GM21390 (cell line): ENCODE results near the gene ZNF526.

ENCODE experiments used
- ATAC-seq: cut with Tn5 transposase; IDR thresholded peaks from one replicate; pipeline ENCODE4 v1.9.1; 2021; ENCODE audit not compliant: unreplicated experiment

Gene ZNF526, protein sequence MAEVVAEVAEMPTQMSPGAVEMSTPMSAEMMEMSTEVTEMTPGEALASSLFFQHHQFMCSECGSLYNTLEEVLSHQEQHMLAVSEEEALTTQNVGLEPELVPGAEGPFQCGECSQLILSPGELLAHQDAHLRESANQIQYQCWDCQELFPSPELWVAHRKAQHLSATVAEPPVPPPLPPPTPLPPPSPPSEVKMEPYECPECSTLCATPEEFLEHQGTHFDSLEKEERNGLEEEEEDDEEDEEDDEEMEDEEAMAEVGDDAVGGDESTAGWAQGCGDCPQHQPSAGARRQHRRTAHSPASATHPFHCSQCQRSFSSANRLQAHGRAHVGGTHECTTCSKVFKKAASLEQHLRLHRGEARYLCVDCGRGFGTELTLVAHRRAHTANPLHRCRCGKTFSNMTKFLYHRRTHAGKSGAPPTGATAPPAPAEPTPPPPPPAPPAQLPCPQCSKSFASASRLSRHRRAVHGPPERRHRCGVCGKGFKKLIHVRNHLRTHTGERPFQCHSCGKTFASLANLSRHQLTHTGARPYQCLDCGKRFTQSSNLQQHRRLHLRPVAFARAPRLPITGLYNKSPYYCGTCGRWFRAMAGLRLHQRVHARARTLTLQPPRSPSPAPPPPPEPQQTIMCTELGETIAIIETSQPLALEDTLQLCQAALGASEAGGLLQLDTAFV

DNA sequence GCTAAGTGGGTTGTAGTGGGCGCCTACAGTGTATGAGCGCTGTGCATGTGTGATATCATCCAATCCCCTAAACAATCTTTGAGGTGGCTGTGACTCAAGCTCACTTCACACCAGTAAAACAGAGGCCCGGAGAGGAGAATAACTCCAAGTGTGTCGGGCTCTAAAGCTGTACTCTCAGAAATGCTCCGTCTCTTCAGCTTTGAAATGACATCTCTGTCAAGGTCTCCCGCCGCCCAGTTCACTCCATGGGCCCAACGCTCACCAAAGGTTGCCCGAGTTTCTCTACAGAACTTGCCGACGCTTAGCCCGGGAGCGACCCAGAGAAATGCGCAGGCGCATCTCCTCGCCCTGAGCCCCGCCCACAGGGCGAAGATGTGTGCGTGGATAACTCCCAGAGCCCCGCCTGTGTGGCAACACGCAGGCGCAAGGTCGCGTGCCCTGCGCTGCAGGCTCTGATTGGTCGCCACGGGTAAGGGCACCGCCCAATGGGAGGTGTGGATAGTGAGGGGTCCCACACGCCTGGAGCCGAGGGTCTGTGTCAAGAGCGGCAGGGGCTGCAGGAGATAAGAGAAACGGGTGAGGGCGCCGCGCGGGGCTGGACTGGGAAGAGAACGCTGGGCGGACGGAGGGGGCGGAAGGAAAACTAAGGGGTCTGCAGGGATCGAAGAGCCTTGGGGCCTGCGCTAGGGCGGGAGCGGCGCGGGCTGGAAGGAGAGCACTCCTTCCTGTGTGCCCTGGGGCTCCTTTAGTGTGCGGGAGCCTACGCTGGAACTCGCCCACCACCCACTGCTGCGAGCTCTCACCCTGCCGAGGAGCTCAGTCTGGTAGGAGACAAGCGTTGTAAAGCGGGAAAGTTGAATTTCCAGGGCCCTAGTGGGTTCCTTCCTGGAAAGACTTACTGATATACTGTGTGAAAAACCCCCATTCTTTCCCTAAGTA is at the start of gene ZNF526:
Gene ZNF526, plus strand, starts transcription at position 501 of the 939 bp plus-strand sequence. CDS start 4,092 bp downstream, outside the sequence.
- ATAC-seq = peak; percentile 70

DNA sequence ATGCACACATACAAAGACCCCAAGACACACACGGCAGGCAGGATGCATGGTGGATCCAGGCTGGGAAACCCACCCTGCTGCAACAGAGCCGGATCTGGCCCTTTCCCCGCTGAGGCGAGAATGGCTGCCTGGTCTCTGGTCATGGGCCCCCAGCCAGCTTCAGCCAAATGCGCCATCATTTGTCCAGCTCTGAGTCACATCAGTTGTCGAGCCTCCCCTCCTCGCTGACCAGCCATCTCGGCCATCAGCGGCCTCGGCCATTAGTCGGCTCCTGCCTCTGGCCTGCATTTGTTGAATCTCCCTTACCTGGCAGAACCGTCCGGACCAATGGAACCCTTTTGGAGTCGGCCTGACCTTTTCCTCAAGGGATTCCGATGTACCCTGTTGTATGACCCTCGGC is 49.4 kb upstream of the ZNF526 start:
- no peak for ATAC-seq

DNA sequence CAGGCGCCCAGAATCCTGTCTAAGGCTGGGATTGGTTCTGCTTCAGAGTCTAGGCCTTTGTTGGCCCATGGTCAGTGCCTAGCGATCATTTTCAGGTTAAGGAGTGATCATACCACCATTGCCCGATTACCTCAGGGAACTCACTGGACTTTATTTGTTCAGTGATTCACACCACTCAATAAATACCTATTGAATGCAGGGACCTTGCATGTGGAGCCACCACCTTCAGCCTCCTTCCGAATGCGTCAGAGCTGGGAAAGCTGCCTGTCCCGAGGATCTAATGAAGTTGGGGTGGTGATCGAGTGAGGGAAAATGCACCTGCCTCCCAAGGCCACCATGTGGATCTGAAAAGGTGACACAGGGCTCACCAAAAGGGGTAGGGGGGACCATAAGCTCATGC is 47.9 kb upstream of the ZNF526 start:
- no peak for ATAC-seq

DNA sequence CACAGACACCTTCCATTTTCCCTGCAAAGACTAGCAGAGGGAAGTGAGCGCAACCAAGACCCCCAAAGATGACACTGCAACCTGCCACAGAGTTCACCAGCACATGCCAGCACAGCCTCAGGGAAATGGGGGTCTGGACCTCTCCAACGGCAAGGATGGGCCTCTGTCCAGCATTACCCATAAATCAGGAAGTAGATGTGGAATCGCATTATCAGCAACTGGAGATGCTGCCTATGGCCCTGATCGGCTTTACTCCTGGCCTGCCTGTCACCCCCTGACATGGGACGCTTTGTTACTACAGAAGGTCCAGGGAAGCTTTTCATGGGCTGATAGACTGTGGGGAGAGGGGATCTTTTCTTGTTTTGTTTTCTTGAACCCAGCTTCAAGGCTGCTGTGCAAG is 46.4 kb upstream of the ZNF526 start:
- ATAC-seq = no peak

DNA sequence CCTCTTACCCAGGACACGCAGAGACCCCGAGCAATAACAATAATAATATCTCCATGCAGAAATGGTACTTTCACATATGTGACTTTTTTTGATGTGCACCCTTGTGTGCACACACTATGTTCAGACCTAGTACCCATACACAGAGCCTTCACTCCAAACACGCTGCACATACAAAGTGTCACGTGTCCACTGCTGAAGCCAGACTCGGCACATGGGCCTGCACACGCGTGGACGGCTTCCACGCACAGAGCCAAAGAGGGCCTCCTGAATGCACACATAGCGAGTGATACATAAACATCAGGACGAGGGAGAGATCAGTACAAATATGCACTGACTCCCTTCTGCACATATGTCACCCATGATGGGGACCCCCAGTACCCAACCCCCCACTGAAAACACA is 45.9 kb upstream of the ZNF526 start:
- no peak for ATAC-seq

DNA sequence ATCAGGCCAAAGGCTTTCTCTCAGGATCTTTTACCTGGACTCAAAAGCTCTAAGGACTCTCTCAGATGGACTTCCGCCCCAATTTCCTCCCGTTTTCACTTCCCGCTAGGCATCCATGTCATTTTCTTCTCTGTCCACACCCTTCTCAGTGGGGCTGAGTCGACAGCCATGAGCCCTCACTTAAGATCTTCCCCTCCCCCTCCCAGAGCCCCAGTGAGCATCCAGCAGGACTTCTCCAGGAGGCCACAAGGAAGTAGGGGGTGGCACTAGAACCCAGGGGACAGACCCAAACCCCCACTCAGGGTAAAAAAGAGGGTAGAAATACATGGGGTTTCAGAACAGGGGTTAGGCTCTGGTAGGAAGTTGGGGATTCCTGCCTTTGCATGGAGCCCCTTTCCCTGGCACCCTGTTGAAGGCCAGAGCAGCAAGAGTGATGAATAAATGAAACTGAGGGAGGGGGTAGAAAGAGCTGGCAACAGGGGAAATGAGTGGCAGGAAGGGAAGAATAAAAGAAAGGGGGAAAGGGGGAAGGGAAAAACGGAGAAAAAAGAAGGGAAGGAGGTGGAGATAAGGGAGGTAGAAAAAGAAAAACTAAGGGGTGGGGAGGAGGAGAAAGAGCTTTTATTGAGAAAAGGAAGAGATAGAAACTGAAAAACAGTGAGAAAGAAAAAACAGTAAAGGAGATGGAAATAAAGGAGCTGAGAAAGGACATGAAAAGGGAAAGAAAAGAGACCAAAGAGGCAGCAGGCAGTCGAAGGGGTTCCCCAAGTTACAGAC is 45.0 kb upstream of the ZNF526 start:
- ATAC-seq = no peak

DNA sequence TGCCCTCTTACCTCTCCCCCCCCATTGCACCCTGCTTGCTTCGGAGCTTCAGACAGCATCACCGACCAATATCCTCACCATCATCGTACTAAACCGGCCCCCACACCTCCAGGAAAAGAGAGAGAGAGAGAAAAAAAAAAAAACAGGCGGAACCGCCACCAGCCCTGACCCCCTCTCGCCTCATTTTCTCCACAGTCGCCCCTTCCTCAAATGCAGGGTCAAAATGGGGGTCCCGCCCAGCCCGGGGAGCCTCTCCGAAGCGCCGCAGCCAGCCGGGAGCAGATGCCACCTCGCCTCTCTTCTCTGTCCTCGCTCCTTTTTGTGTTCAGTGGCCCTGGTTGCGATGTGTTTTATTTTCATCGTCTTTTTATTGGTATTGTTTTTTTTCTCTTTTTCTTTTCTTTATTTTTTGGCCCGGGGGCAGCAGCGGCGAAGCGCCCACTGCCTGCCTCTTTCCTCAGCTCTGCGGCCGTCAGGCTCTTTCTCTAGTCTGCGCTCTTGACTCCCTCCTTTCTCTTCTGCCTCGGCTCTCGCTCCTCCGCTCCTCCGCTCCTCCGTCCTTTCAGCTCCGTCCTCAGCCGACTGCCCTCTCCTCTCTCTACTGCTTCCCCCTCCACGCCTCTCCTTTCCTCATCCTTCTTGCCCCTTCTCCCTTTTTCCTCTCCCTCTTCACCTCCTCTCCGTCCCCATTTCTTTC is 44.0 kb upstream of the ZNF526 start:
- no peak for ATAC-seq

DNA sequence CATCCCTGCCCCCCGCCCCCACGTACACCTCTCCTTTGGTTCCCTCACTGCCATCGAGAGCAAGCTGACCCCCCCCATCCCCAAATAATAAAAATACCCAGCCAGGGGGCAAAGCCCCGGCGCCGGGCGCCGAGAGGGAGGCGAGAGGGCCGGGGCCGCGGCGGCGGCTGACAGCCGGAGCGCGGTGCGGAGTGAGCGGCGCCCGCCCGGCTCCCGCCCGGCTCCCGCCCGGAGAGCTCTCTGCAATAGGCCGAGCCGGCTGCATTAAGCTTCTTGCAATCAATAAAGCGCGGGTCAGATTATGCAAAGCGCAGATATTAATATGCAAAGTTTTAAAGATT is 43.5 kb upstream of the ZNF526 start:
- no peak for ATAC-seq

DNA sequence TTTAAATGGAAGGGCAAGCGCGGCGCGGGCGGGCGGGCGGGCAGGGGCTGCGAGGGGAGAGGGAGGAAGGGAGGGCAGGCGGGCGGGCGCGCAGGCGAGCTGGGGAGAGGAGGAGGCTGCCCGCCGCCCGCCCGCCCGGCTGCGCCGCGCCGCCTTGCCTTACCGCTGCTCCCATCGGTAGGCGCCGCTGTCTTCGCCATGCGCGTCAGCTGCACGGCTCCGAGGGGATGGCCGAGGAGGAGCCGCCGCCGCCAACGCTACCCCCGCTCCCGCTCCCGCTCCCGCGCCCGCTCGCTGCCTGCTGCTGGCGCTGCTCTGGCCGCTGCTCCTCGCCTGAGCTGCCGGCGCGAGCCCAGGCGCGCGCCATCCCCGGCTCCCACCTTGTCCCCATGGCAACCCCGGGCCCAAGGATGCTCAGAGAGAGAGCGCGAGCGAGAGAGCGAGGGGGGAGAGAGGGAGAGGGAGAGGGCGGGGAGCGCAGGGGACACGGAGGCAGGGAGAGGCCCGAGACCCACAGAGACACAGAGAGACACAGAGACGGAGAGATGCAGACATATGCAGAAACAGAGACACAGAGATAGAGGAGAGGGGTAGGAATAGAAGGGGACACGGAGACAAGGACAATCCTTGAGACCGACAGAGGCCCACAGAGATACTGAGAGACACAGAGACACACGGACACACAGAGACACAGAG is 43.0 kb upstream of the ZNF526 start:
- no peak for ATAC-seq

DNA sequence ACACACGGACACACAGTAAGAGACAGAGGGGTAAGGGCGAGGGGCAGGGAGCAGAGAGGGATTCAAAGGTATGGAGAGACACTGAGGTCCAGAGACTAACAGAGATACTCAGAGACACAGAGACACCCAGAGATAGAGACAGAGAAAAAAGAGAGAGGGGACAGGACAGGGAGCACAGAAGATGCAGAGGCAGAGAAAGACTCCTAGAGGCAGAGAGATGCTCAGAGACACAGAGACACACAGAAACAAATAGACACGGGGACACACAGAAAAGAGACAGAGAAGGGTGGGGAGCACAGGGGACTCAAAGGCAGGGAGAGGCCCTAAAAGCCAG is 42.5 kb upstream of the ZNF526 start:
- ATAC-seq = no peak

DNA sequence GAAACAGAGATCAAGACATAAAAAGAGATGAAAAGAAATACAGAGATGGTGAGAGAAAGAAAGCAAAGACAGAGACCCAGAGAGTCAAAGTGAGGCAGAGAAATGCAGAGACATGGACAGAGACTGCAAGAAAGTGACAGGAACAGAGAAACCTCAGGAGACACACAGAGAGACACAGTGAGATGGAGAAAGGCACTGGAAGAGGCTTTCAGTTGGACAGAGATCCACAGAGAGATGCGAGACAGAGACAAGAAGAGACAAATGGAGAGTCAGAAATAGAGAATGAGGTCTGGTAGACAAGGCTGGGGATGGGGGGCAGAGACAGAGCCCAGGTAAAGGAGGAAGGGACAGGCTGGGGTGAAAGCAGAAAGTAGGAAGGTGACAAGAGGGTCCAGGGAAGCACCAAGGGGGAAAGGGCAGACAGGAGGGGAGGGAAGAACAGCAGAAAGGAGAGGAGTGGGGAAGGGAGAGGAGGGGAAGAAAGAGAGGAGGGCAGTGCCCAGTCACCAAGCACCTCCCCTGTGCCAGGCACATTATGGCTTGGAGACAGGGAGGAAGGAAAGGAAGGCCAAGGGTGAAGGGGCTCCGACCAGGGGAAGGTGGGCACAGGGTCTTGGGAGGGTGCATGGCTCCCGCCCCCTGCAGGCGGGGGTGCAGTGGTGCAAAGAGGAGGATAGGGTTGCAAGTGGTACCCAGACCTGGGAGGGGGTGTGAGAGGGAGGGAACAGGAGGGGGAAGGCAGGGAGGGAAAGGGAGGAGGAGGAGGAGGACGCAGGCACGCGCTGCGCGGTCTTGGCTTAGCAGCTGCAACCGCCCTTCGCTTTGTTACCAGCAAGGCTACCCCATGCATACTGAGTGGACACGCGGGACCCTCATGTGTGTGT is 41.1 kb upstream of the ZNF526 start:
- no peak for ATAC-seq

DNA sequence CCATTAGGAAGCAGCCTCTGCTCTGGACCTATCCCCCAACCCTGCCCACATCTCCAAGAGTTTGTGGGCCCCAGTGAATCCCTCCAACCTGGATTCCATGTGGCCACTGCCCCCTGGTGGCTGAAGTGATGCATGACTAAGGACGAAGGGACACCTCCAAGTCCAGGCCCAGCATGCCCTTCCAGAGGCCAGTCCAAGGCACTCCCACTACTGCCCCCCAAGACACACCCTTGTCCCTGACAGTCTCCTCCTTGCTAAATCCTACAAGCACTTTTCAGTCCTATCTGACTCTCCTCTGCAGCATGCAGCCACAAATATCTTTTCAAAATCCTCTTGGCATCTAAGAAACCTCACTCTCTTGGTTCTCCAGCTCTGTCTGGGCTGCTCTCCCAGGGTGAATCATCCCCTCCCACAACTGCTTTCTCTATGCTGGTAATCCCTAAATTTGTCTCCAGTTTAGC is 35.7 kb upstream of the ZNF526 start:
- no peak for ATAC-seq

DNA sequence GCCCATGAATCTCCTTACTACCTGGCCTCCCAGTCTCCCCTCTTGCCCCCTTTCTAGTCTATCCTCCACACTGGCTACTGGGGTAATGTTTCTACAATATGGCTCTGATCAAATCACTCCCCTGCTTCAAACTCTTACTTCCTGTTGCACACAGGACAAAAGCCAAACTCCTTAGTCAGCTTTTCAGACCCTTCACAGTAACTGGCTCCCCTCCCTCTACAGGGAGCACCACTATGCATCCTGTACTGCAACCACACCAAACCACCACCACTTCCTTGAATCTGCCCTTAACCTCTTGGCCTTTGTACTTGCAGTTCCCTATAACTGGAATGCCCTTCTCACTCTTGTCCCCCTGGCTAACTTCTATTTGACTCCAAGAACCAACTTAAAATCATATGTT is 34.8 kb upstream of the ZNF526 start:
- no peak for ATAC-seq

DNA sequence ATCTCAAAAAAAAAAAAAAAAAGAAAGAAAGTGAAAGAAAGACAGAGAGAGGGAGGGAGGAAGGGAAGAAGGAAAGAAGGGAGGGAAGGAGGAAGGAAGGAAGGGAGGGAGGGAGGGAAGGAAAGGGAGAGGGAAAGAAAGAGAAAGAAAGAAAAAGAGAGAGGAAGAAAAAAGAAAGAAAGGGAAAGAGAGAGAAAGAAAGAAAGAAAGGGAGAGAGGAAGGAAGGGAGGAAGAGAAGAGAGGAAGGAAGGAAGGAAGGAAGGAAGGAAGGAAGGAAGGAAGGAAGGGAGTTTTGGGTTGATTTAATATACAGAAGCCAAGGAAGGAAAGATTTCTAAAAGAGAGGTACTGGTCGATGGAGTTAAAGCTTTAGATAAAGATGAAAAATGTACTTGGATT is 31.4 kb upstream of the ZNF526 start:
- ATAC-seq = no peak

DNA sequence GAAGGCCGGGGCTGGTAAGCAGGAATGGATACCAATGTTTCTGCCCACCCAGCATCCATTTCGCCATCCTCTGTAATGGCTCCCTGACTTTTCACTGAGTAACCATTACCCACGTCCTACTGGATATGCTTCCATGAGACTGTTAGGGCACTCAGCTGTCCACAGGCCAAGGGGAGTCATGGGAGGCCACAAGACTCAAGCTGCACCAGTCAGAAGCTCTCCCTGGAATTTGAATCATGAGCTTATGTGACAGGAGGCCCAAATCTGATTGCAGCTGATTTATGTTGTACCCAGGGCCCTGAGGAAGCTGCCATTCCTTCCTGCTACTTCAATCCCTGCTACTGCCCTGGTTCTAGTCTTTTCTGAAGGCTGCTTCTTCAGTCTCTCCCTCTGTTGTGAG is 31.0 kb upstream of the ZNF526 start:
- no peak for ATAC-seq

DNA sequence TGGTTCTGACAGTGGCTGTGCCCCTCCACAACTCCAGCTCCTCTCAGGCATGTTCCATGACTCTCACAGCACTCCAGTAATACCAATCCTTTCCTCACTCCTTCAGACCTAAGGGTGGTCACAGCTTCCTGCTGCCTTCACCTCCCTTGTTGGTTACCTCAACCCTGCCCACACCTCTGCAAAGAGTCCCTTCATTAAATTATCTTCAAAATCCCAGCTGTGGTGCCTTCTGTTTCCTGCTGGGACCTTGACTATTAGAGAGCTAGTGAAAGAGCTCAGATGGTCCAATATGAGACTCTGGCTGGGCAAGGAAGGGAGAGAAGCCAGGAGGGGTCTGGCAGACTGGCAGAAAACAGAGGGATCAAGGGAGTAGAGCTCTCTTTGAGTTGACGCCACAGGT is 28.8 kb upstream of the ZNF526 start:
- ATAC-seq = no peak

DNA sequence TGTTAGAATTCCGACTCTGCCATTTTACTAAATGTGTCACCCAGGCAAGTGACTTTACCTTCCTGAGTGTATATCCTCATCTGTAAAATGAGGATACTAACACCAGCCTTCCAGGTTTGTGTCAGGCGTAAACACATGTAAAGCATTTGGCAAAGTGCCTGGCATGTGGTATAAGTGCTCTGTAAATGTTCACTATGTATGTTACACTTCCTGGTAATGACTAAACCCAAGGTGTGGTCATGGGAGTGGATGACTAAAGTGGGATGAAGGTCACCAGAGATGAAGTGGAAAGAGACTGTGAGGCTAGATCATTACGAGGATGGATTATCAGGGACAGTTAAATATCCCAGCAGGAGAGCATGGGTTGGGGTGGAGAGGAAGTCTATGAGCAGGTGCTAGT is 28.3 kb upstream of the ZNF526 start:
- ATAC-seq = no peak

DNA sequence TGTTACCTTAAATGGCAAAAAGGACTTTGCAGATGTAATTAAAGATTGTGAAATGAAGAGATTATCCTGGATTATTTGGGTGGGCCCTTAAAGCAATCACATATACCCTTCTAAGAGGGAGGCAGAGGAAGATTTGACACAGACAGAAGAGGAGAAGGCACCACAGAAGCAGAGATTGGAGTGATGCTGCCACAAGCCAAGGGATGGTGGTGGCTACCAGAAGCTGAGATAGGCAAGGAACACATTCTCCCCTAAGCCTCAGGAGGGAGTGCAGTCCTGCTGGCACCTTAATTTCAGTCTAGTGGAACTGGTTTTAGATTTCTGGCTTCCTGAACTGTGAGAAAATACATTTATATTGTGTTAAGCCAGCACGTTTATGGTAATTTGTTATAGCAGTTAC is 26.8 kb upstream of the ZNF526 start:
- ATAC-seq = no peak

DNA sequence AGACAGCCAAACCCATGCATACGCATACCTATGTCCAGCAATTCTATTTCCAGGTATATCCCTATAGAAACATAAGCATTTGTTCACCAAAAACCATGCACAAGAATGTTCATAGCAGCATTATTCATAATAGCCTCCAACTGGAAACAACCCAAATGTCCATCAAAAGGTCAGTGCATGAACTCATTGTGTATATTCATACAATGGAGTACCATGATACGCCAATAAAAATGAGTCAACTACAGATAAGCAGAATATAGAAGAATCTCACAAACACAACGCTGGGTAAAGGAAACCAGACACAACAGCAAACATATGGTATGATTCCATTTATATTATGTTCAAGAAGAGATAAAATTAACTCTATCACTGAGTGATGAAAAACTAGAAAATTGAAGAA is 26.4 kb upstream of the ZNF526 start:
- no peak for ATAC-seq
